ENCODE measurements around the gene LCA5L.

The LCA5L gene

DNA sequence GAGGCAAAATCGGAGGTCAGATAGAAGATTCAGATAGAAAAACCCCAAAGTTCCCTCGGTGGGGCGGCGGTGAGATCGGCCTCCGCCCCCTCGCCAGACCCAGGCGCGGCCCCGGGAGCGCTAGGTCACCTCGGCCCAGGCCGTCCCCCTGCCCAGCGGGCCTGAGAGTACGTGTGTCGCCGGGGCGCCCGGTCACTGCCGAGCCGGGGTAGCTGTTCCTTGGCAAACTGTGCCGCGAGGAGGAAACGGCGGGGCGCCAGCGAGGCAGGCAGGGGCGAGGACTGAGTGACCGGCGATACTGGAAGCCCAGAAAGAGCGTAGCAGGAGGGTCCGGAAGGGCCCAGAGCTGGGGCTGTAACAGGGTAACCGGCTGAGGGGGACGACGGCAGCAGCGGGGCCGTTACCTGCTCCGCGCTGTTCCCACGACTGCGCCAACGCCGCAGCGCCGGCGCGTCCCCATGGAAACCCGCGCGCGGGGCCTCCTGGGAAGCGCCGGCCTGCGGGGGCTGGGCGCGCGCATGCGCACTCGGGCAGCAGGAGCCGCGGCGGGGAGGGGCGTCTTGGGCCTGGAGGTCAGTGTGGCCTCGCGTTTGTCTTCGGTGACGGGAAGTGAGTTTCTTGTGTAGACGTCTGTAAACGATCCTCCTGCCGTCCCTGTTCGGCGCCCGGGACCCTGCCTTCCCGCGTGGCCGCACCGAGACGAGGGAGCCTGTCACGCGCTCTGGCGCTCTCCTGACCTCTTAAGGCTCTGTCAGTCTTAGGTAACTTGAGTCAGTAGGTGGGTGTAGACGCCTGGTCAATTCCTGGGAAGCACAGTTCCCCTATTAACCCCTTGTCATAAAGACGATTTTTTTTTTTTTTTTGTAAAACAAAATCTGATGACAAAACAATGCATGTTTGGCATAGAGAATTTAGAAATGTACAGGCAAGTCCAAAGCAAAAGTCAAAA lies at the start of gene LCA5L:
TSS of gene LCA5L (minus strand) at position 458 of the 949 bp plus-strand sequence. CDS start 17,285 bp downstream, outside the sequence.
- in situ Hi-C loops (cut with HindIII; ENCODE audit: low sequenced_read_pairs): no loop called here

DNA sequence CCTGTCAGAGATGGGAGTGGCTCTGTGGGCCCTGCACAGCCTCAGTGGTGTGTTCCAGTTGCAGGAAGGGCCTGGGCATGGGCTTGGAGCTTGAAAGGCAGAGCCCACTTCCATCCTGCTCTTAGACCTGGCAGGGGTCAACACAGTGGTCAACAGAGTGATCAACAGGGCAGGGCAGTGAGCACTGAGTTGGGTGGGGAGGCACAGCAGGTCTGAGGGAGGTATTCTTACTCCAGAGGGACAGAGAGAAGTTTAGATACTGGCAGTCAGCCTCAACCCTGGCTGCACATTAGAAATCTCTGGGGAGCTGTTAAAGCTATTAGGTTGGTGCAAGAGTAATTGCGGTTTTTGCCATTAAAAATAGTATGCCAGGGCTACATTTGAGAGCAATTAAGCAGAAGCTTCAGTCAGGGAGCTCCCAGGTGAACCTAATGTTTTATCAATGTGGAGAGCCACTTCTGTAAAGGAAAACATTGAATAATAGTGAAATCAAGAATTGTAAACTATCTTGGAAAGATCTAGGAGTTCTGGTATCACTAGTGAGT lies 43.9 kb upstream of the LCA5L start:
- in situ Hi-C loops (cut with HindIII; ENCODE audit: low sequenced_read_pairs): no loop called here

DNA sequence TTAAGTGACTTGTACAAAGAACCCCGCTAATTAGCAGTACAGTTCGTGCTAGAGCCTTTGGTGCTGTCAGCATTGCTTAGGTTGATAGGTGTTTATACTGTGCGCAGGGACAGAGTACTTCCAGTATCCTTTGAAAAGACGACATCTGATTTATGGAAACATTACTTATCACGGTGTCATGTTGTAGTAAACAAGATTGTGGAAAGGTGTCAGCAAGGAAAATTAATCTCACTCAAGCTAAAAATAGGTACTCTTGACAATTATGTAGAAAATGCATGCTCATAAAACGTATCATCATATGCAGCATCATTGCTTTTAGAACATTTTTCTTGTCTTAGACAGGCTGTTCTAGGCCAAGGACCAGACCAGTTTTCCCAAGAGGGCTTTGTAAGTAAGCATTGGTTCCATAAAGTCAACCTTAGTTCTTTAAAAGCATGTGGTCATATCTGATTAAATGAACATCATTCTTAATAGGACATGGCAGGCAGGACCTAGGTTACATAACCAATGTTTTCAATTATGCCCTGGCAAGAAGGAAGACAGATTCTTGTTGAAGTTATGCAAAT lies 39.2 kb upstream of the LCA5L start:
- in situ Hi-C loops (cut with HindIII; ENCODE audit: low sequenced_read_pairs): no loop called here

DNA sequence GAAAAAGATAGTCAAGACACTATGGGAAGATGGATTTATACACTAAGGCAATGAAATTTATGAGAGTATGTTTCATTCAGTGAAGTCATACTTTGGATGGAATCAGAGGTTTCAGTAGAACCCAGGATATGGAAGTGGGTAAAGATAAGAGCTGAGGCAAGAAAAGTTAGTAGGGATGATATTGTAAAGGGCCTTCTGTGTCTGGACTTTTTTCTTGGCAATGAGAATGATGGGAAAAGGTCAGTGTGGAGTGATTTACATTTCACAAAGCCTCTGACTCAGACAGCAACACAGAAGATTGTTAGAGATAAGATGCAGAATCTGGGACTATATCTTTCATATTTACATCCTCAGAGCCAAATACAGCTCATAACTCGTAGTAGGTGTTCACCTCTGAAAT lies 38.3 kb upstream of the LCA5L start:
- in situ Hi-C loops (cut with HindIII; ENCODE audit: low sequenced_read_pairs): no loop called here

DNA sequence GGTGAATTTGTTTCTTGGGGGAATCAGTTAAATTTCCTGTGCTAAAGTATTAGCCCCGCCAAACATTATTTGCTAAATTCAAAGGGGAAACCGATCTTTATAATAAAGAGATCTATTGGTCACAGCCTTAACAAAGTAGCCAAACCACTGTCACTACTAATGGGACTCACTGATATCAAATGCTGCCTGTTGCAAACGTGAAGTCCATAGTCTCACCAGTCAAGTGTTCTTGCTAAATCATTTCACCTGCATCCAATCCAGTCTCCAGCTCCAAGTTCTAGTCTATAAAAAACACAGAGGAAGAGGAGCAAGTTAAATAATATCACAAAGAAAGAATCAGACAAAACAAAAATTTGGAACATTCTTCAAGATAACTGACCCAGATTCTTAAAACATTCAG lies 36.3 kb upstream of the LCA5L start:
- in situ Hi-C loops (cut with HindIII; ENCODE audit: low sequenced_read_pairs): no loop called here

DNA sequence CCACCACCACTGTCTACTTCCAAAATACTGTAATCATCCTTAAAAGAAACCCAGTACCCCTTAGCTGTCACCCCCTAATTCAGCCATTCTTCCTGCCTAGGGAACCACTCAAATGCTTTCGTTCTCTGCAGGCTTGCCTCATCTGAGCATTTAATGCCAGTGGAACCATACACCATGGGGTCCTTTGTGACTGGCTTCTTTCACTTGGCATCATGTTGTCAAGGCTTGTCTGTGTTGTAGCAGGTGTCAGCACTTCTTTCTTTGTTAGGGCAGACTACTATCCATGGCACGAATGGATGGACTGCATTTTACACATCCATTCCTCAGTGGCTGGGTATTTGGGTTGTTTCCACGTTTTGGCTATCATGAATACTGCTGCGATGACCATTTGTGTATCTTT lies 34.7 kb upstream of the LCA5L start:
- in situ Hi-C loops (cut with HindIII; ENCODE audit: low sequenced_read_pairs): no loop called here

DNA sequence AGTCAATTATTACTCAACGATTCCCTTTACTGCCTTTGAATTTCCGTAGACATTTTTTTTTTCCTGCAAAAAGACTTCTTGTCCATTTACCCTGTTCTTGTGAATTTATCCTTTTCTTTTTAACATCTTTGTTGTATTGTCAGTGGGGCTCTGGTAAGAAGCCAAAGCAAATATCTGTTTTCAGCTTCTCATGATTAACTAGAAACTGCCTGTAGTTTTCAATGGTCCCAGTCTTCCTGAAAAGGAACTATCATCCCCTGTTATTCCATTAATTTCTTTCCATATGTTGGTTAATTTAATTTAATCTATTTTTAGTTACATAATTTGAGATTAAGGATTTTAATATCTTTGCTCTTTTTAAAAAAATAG lies 34.2 kb upstream of the LCA5L start:
- in situ Hi-C loops (cut with HindIII; ENCODE audit: low sequenced_read_pairs): no loop called here

DNA sequence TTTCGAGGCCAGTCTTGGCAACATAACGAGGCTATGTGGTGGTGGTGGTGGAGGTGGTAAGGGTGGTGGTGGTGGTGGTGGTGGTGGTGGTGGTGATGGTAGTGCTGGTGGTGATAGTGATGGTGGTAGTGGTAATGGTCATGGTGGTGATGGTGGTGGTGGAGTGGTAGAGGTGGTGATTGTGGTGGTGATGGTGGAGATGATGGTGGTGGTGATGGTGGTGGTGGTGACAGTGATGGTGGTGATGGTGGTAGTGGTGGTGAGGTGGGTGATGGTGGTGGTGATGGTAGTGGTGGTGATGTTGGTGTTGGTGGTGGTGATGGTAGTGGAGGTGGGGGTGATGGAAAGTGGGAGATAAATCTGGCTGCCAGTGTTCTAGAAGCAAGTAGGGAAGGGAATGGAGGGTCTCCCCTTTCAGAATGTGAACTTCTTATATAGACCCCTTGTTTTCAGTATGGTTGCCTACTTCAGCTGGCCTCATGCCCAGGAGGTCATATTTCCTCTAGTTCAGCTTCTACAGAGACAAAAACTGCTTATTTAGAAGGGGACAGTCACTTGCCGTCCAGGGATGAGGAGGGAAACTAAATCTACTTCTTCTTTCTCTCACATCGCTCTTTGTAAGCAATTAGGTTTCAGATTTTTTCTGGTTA lies 33.7 kb upstream of the LCA5L start:
- in situ Hi-C loops (cut with HindIII; ENCODE audit: low sequenced_read_pairs): no loop called here

DNA sequence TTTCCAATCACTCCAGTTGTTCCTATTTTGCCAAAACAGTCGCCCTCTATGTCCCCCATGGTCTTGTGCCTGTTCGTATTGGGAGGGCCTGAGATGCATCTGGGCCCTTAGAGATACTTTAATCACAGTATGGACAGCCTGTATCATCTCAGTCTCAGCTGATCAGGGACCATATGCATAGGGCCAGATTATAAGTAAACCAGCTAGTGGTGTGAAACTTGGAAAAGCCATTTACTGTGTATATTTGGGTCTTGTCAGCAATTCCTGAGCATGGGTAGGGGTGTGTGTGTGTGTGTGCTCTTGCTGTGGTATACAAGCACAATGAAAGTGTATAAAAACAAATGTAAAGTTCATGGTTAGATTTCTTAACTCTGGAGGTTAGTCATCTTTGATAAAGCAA lies 29.0 kb upstream of the LCA5L start:
- in situ Hi-C loops (cut with HindIII; ENCODE audit: low sequenced_read_pairs): no loop called here

DNA sequence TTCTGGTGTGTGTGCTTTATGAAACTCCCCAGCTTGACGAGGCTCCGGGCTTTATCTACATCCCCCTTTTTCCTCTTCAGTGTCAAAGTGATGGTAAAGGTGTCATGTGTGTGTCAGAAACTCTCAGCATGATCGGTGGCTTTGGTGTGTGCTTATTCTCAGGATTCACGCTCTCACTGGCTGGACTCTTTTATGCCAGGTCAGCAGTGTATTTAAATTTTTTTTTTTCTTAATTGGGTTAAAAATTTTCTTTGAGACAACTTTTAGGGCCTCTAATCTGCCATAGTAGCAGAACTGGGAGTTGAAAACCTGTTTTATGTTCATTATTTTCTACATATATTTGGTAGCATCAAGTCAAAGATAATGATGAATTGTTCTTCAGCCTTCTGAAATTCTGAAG lies 27.2 kb upstream of the LCA5L start:
- in situ Hi-C loops (cut with HindIII; ENCODE audit: low sequenced_read_pairs): no loop called here

DNA sequence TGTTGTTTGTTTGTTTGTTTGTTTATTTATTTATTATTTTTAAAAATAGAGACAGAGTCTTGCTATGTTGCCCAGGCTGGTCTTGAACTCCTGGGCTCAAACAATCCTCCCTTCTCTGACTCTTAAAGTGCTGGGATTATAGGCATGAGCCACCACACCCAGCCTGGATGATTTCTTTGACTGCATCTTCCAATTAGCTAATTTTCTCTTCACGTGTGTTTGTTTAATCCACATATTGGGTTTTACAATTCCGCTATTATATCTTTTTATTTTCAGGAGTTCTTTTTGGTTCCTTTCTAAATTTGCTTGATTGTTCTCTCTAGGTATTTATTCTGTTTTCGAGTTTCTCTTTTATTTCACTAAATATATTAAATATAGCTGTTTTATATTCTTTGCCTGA lies 26.0 kb upstream of the LCA5L start:
- in situ Hi-C loops (cut with HindIII; ENCODE audit: low sequenced_read_pairs): no loop called here

DNA sequence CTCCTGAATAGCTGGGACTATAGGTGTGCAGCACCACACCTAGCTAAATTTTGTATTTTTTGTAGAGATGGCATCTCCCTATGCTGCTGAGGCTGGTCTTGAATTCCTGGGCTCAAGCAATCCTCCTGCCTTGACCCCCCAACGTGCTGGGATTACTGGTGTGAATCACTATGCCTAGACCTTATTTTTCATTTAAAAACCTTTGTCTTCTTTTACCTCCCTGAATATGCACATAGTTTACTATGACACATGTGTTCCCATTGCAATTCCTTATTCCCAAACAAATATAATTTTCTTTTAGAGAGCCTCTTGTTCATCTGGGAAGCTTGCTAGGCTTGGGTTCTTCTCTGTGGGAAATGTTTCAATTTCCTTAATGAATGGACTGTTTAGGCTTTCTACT lies 23.0 kb upstream of the LCA5L start:
- in situ Hi-C loops (cut with HindIII; ENCODE audit: low sequenced_read_pairs): no loop called here

DNA sequence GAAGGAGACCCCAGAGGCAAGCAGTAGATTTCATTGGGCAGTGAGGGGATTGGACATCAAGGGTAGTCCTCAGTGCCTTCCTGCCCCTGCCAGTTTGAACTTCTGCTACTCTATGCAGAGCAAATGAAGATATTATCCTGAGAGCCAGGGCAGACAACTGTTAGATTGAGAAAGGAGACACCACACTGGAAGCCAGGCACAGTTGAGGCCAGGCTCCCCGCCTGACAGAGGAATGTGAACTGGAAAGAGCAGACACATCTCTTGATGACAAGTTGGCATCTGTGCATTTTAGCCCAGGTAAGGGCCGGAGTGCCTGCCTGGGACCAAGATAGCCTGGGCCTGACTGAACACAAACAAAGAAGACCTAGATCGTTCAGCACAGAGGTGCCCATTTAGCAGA lies 22.2 kb upstream of the LCA5L start:
- in situ Hi-C loops (cut with HindIII; ENCODE audit: low sequenced_read_pairs): no loop called here

DNA sequence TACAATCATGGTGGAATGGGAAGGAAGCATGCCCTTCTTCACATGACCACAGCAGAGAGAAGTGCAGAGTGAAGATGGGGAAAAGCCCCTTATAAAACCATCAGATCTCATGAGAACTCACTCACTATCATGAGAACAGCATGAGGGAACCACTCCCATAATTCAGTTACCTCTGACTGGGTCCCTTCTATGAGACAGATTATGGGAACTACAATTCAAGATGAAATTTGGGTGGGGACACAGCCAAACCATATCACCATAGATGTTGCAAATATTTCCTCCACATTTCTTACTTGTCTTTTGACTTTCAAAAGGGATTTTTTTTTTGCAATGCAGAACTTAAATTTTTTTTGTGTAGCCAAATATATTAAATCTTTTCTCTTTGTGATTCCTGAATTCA lies 21.0 kb upstream of the LCA5L start:
- in situ Hi-C loops (cut with HindIII; ENCODE audit: low sequenced_read_pairs): no loop called here

DNA sequence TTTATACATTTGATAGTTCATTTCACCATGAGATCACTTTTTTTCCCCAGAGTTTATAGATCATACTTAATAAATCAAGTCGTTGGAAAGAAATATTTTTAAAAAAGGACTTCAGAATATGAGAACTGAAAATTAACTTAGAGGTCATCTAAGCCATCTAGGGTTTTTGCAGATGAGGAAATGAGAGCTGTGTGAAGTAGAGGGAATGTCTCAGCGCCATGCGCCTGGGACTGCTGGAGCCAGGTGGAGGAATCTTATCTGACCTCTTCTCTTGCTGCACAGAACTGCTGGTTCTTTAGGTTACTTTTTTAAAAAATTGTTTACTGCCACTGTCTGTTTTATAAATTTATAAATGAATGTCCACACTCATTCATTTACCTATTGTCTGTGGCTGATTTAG lies 17.7 kb upstream of the LCA5L start:
- in situ Hi-C loops (cut with HindIII; ENCODE audit: low sequenced_read_pairs): no loop called here

DNA sequence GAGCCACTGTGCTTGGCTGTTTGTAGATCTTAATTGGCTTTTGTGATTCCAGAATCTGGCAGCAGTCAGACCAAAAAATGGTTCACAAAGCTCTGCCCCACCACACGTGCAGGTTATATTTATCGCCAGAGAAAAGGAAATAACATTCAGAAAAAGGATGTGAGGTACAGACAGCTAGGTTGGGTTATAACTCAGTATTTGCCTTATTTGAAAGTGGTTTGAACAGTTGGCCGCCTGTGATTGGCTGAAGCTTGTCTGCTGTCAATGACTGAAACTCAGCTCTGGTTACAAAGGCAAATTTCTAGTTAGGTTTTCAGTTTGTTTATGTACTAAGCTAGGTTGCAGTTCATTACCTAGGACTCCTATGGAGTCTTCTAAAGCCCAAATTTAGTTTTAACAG lies 15.8 kb upstream of the LCA5L start:
- in situ Hi-C loops (cut with HindIII; ENCODE audit: low sequenced_read_pairs): no loop called here

DNA sequence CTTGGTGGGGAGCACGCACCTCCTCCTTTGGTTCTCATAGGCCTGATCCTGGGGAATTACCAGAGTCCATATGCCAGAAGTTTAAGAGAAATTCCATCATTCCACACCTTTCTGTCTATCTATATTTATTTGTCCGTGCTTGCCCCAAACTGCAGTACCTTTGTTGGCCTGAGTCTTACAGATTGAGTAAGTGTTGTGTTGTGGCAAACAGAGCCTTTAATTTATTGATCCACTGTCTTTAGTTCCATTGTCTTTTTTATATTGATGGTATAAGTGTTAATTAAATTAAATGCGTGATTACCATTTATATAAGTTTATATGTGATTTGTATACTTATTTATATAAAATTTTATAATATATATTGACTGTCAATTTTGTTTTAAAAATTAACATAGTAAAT lies 11.1 kb upstream of the LCA5L start:
- in situ Hi-C loops (cut with HindIII; ENCODE audit: low sequenced_read_pairs): no loop called here

DNA sequence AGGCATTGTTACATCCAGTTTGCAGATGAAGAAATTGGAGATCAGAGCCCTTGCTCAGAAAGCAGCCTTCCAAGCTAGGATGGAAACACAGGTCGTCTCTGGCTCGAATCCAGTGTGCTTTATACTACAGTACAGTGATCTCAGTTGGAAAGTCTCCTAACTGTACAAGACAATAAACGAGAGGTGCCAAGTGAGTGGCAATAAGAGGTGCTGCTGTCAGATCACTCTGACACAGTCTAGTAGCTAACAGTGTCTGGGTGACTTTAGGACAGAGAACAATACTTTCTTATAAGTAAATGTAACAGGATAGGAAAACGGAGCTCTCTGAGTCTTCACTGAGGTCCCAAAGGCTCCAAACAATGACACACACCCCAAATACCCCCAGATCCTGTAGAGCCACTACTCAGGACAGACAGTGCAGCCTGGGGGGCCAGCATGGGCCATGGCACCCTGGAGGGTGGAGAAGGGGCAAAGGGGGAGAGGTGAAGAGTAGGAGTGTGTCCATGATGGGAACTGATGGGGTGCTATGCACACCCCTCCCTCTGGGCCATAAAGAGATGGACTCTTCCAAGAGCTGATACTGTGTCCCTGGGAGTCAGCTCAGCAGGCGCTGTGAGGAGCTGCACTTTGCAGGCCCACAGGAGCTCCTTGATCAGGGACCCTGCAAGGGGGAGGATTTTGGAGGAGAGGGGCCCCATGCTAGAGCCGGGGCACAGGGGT lies 9.5 kb upstream of the LCA5L start:
- in situ Hi-C loops (cut with HindIII; ENCODE audit: low sequenced_read_pairs): no loop called here

DNA sequence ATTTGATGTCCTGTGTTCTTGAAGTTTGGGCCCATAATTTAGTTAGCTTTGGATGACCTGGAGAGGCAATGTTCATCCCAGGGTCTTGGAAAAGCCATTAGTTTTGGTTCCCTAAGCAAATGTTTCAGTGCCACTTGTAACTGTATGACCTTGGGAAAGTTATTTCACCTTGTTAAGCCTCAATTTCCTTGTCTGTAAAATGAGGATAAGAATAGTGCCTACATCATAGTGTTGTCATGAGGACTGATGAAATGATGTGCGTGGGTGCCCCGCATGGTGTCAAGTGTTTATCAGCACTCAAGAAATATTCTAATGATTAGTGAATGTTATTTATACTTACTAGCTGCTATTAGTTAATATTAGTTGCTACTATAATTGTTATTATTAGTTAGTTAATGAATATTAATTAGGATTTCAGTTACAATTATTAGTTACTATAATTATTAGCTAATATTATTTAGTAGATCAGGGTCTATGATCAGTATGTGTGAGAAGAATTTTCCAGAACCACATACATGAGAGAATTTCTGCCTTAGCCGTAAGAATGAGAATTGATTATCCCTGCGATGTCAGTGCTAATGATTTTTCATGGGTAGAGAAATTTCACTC lies 8.1 kb upstream of the LCA5L start:
- in situ Hi-C loops (cut with HindIII; ENCODE audit: low sequenced_read_pairs): no loop called here

DNA sequence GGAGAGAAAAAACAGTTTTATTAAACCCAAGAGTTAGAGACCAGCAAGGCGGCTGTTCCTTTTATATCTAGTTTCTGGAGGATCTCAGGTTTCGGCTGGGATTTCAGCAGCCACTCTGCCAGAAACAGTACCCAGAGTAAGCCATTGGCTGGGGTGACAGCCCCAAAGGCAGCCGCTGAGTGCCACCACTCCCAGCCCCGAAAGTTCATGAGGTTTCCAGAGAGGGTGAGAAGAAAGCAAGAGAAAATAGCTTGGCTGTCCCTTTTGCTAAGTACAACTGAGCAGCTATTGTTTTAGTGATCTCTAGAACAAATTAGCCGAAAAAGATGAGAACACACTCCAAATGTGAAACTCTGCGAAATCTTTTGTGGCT lies 7.4 kb upstream of the LCA5L start:
- in situ Hi-C loops (cut with HindIII; ENCODE audit: low sequenced_read_pairs): no loop called here
